GM06990 (cell line): ENCODE measurements around the gene ZNF319.

Experiments
- DNase-seq: peaks from one replicate; pipeline ENCODE4 v3.0.0-alpha.2; 2011; ENCODE audit not compliant: insufficient read length; ENCODE audit errors: extremely low read depth
- H3K27me3 ChIP-seq: replicated peaks from 2 replicates; pipeline ENCODE4 v1.6.0; 2011; ENCODE audit warnings: low read length; ENCODE audit not compliant: control insufficient read depth, insufficient read depth
- H3K36me3 ChIP-seq: 2 replicates; pipeline ENCODE4 v1.5.1; 2011; ENCODE audit warnings: low read length; ENCODE audit not compliant: control insufficient read depth, insufficient read depth
- H3K4me3 ChIP-seq: replicated peaks from 2 replicates; pipeline ENCODE4 v1.5.1; 2011; ENCODE audit warnings: low read depth, mild to moderate bottlenecking, control low read depth, low read length
- TF ChIP-seq, protein P1 (sequence below): IDR thresholded peaks from 2 replicates; pipeline ENCODE4 v1.5.1; 2011; ENCODE audit warnings: low read length, control low read depth, mild to moderate bottlenecking, inconsistent platforms; ENCODE audit not compliant: insufficient read depth, poor library complexity, severe bottlenecking

ZNF319 gene

GRCh38 chr16:57953857-57954256 is 46.6 kb downstream of the ZNF319 start:
- TF ChIP-seq, protein P1, sequence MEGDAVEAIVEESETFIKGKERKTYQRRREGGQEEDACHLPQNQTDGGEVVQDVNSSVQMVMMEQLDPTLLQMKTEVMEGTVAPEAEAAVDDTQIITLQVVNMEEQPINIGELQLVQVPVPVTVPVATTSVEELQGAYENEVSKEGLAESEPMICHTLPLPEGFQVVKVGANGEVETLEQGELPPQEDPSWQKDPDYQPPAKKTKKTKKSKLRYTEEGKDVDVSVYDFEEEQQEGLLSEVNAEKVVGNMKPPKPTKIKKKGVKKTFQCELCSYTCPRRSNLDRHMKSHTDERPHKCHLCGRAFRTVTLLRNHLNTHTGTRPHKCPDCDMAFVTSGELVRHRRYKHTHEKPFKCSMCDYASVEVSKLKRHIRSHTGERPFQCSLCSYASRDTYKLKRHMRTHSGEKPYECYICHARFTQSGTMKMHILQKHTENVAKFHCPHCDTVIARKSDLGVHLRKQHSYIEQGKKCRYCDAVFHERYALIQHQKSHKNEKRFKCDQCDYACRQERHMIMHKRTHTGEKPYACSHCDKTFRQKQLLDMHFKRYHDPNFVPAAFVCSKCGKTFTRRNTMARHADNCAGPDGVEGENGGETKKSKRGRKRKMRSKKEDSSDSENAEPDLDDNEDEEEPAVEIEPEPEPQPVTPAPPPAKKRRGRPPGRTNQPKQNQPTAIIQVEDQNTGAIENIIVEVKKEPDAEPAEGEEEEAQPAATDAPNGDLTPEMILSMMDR, result no peak
- no peaks in the 10 kb centered on the region for H3K27me3 ChIP-seq
- no peaks in the 10 kb centered on the region for H3K36me3 ChIP-seq
- no peak for DNase-seq
- no peak overlapping the region for H3K4me3 ChIP-seq

GRCh38 chr16:57952909-57953308 is 47.6 kb downstream of the ZNF319 start:
- H3K36me3 ChIP-seq, result no peaks in the 10 kb centered on the region
- DNase-seq, result no peak
- TF ChIP-seq, protein P1, result no peak

DNA sequence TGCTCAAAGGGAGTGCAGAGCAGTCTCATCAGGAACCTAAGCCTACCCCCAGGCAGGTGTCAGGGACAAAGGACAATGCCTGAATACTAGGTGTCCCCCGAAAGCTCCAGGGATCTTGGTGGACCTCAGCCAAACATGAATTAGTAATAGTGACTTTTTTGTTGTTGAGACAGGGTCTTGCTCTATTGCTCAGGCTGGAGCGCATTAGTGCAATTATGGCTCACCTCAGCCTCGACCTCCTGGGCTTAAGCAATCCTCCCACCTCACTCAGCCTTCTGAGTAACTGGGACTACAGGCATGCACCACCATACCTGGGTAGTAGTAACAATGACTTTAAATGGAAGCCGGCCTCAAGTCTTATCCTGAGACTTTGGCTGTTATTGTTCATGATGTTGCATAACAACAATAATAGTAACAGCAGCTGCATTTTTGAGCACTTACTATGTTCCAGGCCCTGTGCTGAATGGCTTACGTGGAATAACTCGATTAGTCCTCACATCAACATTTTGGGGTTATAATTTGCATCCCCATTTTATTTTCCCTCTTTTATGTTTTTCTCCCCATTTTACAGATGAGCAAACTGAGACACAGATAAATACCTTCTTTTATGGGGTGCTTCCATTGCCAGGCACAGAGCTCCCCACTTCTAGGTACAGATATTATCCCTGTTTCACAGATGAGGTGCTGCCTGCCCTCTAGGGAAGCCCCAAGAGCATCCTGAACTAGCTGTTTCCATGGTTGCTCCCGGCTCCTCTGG is 49.1 kb downstream of the ZNF319 start:
- no peak for DNase-seq
- TF ChIP-seq, protein P1, result no peak
- no peaks in the 10 kb centered on the region for H3K36me3 ChIP-seq
- no peaks in the 10 kb centered on the region for H3K27me3 ChIP-seq
- no peak overlapping the region for H3K4me3 ChIP-seq

More at GRCh38 chr16:57952909-57953308, 47.6 kb downstream of the ZNF319 start:
- H3K4me3 ChIP-seq, result no peak overlapping the region
- no peaks in the 10 kb centered on the region for H3K27me3 ChIP-seq

DNA sequence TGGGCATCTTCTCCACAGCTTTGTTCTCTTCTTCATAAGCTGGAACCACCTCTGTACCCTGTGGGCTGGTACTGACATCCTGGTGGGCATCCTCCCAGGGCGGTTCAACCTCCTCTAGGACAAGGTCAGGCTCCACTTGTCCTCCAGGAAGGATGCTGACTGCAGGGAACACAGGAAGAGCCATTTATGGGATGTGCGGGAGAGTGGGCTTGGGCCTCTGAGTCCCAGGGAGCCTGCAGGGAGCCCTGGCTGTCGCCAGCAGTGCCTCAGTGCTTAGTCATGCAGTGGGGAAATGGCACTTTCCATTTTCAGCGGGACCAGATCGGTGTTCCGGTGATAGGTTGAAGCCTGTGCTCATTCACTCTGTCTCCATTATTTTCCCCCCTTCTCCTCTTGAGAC is 50.1 kb downstream of the ZNF319 start:
- Histone ChIP-seq H3K4me3 (no peak overlapping the region), H3K27me3 (no peaks in the 10 kb centered on the region), H3K36me3 (no peaks in the 10 kb centered on the region)
- TF ChIP-seq, protein P1, result no peak
- no peak for DNase-seq

- Histone ChIP-seq H3K4me3 (no peak overlapping the region), H3K27me3 (no peaks in the 10 kb centered on the region), H3K36me3 (no peaks in the 10 kb centered on the region)
- no peak for DNase-seq
- TF ChIP-seq, protein P1, result no peak
These were observed 50.8 kb downstream of the ZNF319 start for GRCh38 chr16:57949595-57950238.
